Endodermal cell (in vitro differentiated cells): Measurements from ENCODE around the gene IL15RA. TPM values are rescaled to one million over a fixed set of nuclear protein-coding genes. Genes with fewer than 3 reads are reported as not detected.

Source experiments
- DNase-seq: peaks from one replicate; pipeline ENCODE4 v3.0.0-alpha.2; 2017
- H3K27ac ChIP-seq: 2 replicates; pipeline ENCODE4 v1.5.1; 2013; ENCODE audit warnings: mild to moderate bottlenecking, low read depth, low read length, moderate library complexity
- H3K27me3 ChIP-seq: 2 replicates; pipeline ENCODE4 v1.6.1; 2013; ENCODE audit warnings: mild to moderate bottlenecking, low read length, moderate library complexity; ENCODE audit not compliant: insufficient read depth, control insufficient read depth, poor library complexity, severe bottlenecking
- H3K36me3 ChIP-seq: 2 replicates; pipeline ENCODE4 v1.7.0; 2013; ENCODE audit warnings: mild to moderate bottlenecking, low read length, moderate library complexity; ENCODE audit not compliant: control insufficient read depth, insufficient read depth
- H3K4me1 ChIP-seq: one replicate; pipeline ENCODE4 v1.7.0; 2013; ENCODE audit warnings: low read length; ENCODE audit not compliant: control insufficient read depth, insufficient read depth
- H3K4me3 ChIP-seq: 2 replicates; pipeline ENCODE4 v1.5.1; 2013; ENCODE audit warnings: mild to moderate bottlenecking, low read length, moderate library complexity
- H3K9ac ChIP-seq: 2 replicates; pipeline ENCODE4 v1.6.1; 2013; ENCODE audit warnings: mild to moderate bottlenecking, low read length, moderate library complexity; ENCODE audit not compliant: poor library complexity, severe bottlenecking; ENCODE audit errors: extremely low read depth
- H3K9me3 ChIP-seq: 2 replicates; pipeline ENCODE4 v1.6.1; 2013; ENCODE audit warnings: mild to moderate bottlenecking, low read length, moderate library complexity; ENCODE audit not compliant: control insufficient read depth
- H3K27ac Mint-ChIP-seq: 2 replicates; pipeline ENCODE4 v1.8.0; 2020; ENCODE audit warnings: mixed read lengths
- H3K27me3 Mint-ChIP-seq: 2 replicates; pipeline ENCODE4 v1.8.0; 2021; ENCODE audit warnings: mild to moderate bottlenecking, mixed read lengths; ENCODE audit not compliant: insufficient read depth
- H3K36me3 Mint-ChIP-seq: 2 replicates; pipeline ENCODE4 v1.8.0; 2020; ENCODE audit warnings: low read depth, mixed read lengths
- H3K4me1 Mint-ChIP-seq: 2 replicates; pipeline ENCODE4 v1.8.0; 2020; ENCODE audit warnings: mixed read lengths
- H3K4me3 Mint-ChIP-seq: 2 replicates; pipeline ENCODE4 v1.8.0; 2020; ENCODE audit warnings: mild to moderate bottlenecking, moderate library complexity, mixed read lengths
- H3K9me3 Mint-ChIP-seq: 2 replicates; pipeline ENCODE4 v1.8.0; 2020; ENCODE audit warnings: mild to moderate bottlenecking, mixed read lengths
- CTCF ChIP-seq: fragments of 200-600 bp; sonication (generic); conservative IDR thresholded peaks from 2 replicates; pipeline ENCODE4 v1.5.0; 2021; ENCODE audit warnings: antibody characterized with exemption, mild to moderate bottlenecking
- WGBS, 2 experiments: methylation state at CpG; one replicate each; pipeline versions ENCODE4 v1.1.5 to v1.1.7; 2013; ENCODE audit warnings: missing lambda C conversion rate in 2 of 2, mixed read lengths in 1 of 2; ENCODE audit not compliant: insufficient coverage in 1 of 2, insufficient read length in 1 of 2; 5-methylcytosine and 5-hydroxymethylcytosine counted together
- total RNA-seq, 2 donors: library from RNA; stranded (reverse); fragmentation: NEBNext Ultra II Directional in 1 of 2; extraction: Animal tissue kit (Norgen Biotek cat#: 25700) in 1 of 2; gene quantifications; 2 replicates in 1 of 2; 3 replicates in 1 of 2; pipeline ENCODE4 v1.2.1, GENCODE V29; 2021

IL15RA gene
- total RNA-seq, 2 donors from 2014 or later: 0.35 to 0.37 TPM

GRCh38 chr10:5976512-5977470, 552 bp downstream of the IL15RA start:
- no peak for TF ChIP-seq CTCF
- Histone ChIP-seq H3K9me3 (no peaks in the 10 kb centered on the region), H3K27me3 (peaks cover 55% of the 10 kb centered on the region), H3K4me3 (peak overlapping the region; percentile 83), H3K36me3 (no peaks in the 10 kb centered on the region), H3K4me1 (no peaks in the 10 kb centered on the region), H3K9ac (no peak overlapping the region), H3K27ac (no peak overlapping the region)
- peak overlapping the region; percentile 4 for H3K27ac Mint-ChIP-seq
- 2 to 5% methylated on average over 24 to 82 of the region's 82 CpGs for WGBS, 2 experiments
- H3K4me1 Mint-ChIP-seq: peaks cover 5% of the 10 kb centered on the region
- peak; percentile 83 for DNase-seq
- H3K9me3 Mint-ChIP-seq: no peaks in the 10 kb centered on the region
- peaks cover 59% of the 10 kb centered on the region for H3K27me3 Mint-ChIP-seq
- no peaks in the 10 kb centered on the region for H3K36me3 Mint-ChIP-seq
- peak overlapping the region; percentile 63 for H3K4me3 Mint-ChIP-seq

- Mint-ChIP-seq H3K27me3 (peaks cover 51% of the 10 kb centered on the region), H3K4me1 (peaks cover 5% of the 10 kb centered on the region), H3K4me3 (peak overlapping the region; percentile 63), H3K36me3 (no peaks in the 10 kb centered on the region), H3K27ac (no peak overlapping the region), H3K9me3 (no peaks in the 10 kb centered on the region)
- 75 to 81% methylated on average over 19 to 20 of the region's 20 CpGs for WGBS, 2 experiments
- H3K9ac ChIP-seq: no peak overlapping the region
- H3K4me1 ChIP-seq: no peaks in the 10 kb centered on the region
- peaks cover 52% of the 10 kb centered on the region for H3K27me3 ChIP-seq
- H3K27ac ChIP-seq: no peak overlapping the region
- no peak for DNase-seq
- no peaks in the 10 kb centered on the region for H3K9me3 ChIP-seq
- no peak for TF ChIP-seq CTCF
- H3K4me3 ChIP-seq: peak overlapping the region; percentile 83
- H3K36me3 ChIP-seq: no peaks in the 10 kb centered on the region
These were observed 1.5 kb downstream of the IL15RA start for GRCh38 chr10:5975641-5976473.

GRCh38 chr10:5973069-5973468, 4.3 kb downstream of the IL15RA start:
- Mint-ChIP-seq H3K27me3 (peaks cover 24% of the 10 kb centered on the region), H3K36me3 (no peaks in the 10 kb centered on the region), H3K27ac (no peak overlapping the region), H3K4me3 (no peak overlapping the region), H3K9me3 (no peaks in the 10 kb centered on the region), H3K4me1 (peaks cover 4% of the 10 kb centered on the region)
- WGBS, 2 experiments: 94 to 100% methylated on average over 1 to 4 of the region's 4 CpGs
- Histone ChIP-seq H3K4me1 (no peaks in the 10 kb centered on the region), H3K36me3 (no peaks in the 10 kb centered on the region), H3K4me3 (no peak overlapping the region), H3K27ac (no peak overlapping the region), H3K9me3 (no peaks in the 10 kb centered on the region), H3K9ac (no peak overlapping the region), H3K27me3 (peaks cover 28% of the 10 kb centered on the region)
- DNase-seq: no peak
- no peak for TF ChIP-seq CTCF
